K562 (cell line): Measurements from ENCODE around the gene P2RX3. TPM values are rescaled to one million over a fixed set of nuclear protein-coding genes. Genes with fewer than 3 reads are reported as not detected.
A peak's percentile ranks its signal among the peaks of the same experiment; 100 is the strongest.

Experiments used
- ATAC-seq: fragments of 200-7000 bp; cut with Tn5 transposase; 3 replicates; pipeline ENCODE4 v1.9.1; 2020; ENCODE audit warnings: moderate library complexity
- BruUV-seq: library from RNA; stranded (reverse); fragments of 400-500 nt; replicated peaks from 2 replicates; lab custom pipeline; 2021; lab: Mats Ljungman, UMichigan
- CTCF ChIA-PET: fragments of 300-600 bp; formaldehyde crosslinking; extraction: SDS; loops from one replicate; lab custom pipeline; 2021; ENCODE audit warnings: low intra/inter-chr PET ratio; lab: Yijun Ruan, JAX
- POLR2A ChIA-PET: fragments of 300-600, 350-650 bp; sonication (Branson Sonifier 250); formaldehyde crosslinking; extraction: SDS; loops from one replicate; lab custom pipeline; 2021; ENCODE audit warnings: antibody characterized with exemption, inconsistent platforms; lab: Yijun Ruan, JAX
- DNase-seq, 4 experiments: peaks; one replicate each; pipeline versions ENCODE4 v3.0.0 to v3.0.0-alpha.2; 2011 to 2018; ENCODE audit warnings: low spot score in 3 of 4, mixed read lengths in 3 of 4; ENCODE audit errors: extremely low read depth in 1 of 4
- FAIRE-seq: peaks from 2 replicates; lab custom pipeline; 2011; peaks lifted over from hg19 to GRCh38; lab: Jason Lieb, UNC
- H2AFZ ChIP-seq: 2 replicates; pipeline ENCODE4 v1.6.0; 2011; ENCODE audit warnings: low read depth, low read length, control low read depth, inconsistent platforms
- H3K27ac ChIP-seq: fragments of 200-600 bp; 3 replicates; pipeline ENCODE4 v1.8.0; 2011; ENCODE audit warnings: low read depth, mild to moderate bottlenecking, control low read depth, inconsistent platforms, low read length, moderate library complexity, mixed read lengths; ENCODE audit errors: extremely low read depth
- H3K27me3 ChIP-seq, 2 experiments: fragments of 300-600 bp in 1 of 2; 2 replicates in 1 of 2; 3 replicates in 1 of 2; pipeline versions ENCODE4 v1.6.0 to v1.8.0; 2011; ENCODE audit warnings: inconsistent platforms in 2 of 2, low read length in 2 of 2, mild to moderate bottlenecking in 1 of 2, mixed read lengths in 1 of 2, moderate library complexity in 1 of 2; ENCODE audit not compliant: control insufficient read depth in 2 of 2, insufficient read depth in 2 of 2
- H3K36me3 ChIP-seq: fragments of 300-600 bp; 3 replicates; pipeline ENCODE4 v1.8.0; 2011; ENCODE audit warnings: mild to moderate bottlenecking, low read length, inconsistent platforms; ENCODE audit not compliant: control insufficient read depth, insufficient read depth
- H3K4me1 ChIP-seq, 2 experiments: fragments of 200-600 bp in 1 of 2; replicated peaks in 1 of 2; 2 replicates in 1 of 2; 3 replicates in 1 of 2; pipeline versions ENCODE4 v1.5.1 to v1.8.0; 2011; ENCODE audit warnings: inconsistent platforms in 2 of 2, low read length in 2 of 2, mild to moderate bottlenecking in 1 of 2, mixed read lengths in 1 of 2, moderate library complexity in 1 of 2; ENCODE audit not compliant: control insufficient read depth in 2 of 2, insufficient read depth in 2 of 2
- H3K4me2 ChIP-seq: 2 replicates; pipeline ENCODE4 v1.6.1; 2011; ENCODE audit warnings: low read length, control low read depth, inconsistent platforms, mixed read lengths; ENCODE audit not compliant: insufficient read depth
- H3K4me3 ChIP-seq: fragments of 200-600 bp; sonication (generic), shearing (Covaris generic); 2 replicates; pipeline ENCODE4 v1.5.1; 2016; ENCODE audit warnings: control low read depth, inconsistent platforms
- H3K79me2 ChIP-seq: fragments of 200-600 bp; 3 replicates; pipeline ENCODE4 v1.8.0; 2011; ENCODE audit warnings: low read length, inconsistent platforms; ENCODE audit not compliant: control insufficient read depth, insufficient read depth
- H3K9ac ChIP-seq, 2 experiments: 2 replicates each; pipeline versions ENCODE4 v1.6.0 to v1.6.1; 2011; ENCODE audit warnings: low read depth in 2 of 2, low read length in 2 of 2, control low read depth in 1 of 2, inconsistent platforms in 1 of 2, mild to moderate bottlenecking in 1 of 2, mixed read lengths in 1 of 2; ENCODE audit not compliant: insufficient read depth in 1 of 2
- H3K9me1 ChIP-seq: one replicate; pipeline ENCODE4 v1.6.0; 2011; ENCODE audit warnings: inconsistent platforms, mild to moderate bottlenecking, low read length, moderate library complexity; ENCODE audit not compliant: control insufficient read depth, insufficient read depth
- H3K9me3 ChIP-seq: replicated peaks from 2 replicates; pipeline ENCODE4 v1.5.1; 2011; ENCODE audit warnings: low read depth, low read length, inconsistent platforms; ENCODE audit not compliant: control insufficient read depth, insufficient read depth
- H4K20me1 ChIP-seq: replicated peaks from 2 replicates; pipeline ENCODE4 v1.6.1; 2011; ENCODE audit warnings: low read length, inconsistent platforms, mixed read lengths; ENCODE audit not compliant: control insufficient read depth, insufficient read depth
- ELF2 ChIP-seq: fragments of 250-450 bp; sonication (Bioruptor Pico); IDR thresholded peaks from 2 replicates; pipeline ENCODE4 v1.5.0; 2021; ENCODE audit warnings: mild to moderate bottlenecking
- ELK3 ChIP-seq: fragments of 450-650 bp; formaldehyde crosslinking; IDR thresholded peaks from 2 replicates; pipeline ENCODE4 v1.4.0; 2020; ENCODE audit warnings: mild to moderate bottlenecking
- HOXB6 ChIP-seq: fragments of 250-450 bp; sonication (Bioruptor Pico); IDR thresholded peaks from 2 replicates; pipeline ENCODE4 v1.5.1; 2022; ENCODE audit warnings: mild to moderate bottlenecking, borderline replicate concordance
- MCM2 ChIP-seq: fragments of 450-650 bp; IDR thresholded peaks from 2 replicates; pipeline ENCODE4 v1.6.1; 2017; ENCODE audit warnings: low read depth, mild to moderate bottlenecking
- NR2F6 ChIP-seq: fragments of 450-650 bp; formaldehyde crosslinking; IDR thresholded peaks from 2 replicates; pipeline ENCODE4 v1.4.0; 2020; ENCODE audit warnings: mild to moderate bottlenecking
- RAD21 ChIP-seq, 2 experiments: fragments of 250-450 bp in 1 of 2; fragments of 450-650 bp in 1 of 2; sonication (Bioruptor Pico) in 1 of 2; formaldehyde crosslinking in 1 of 2; IDR thresholded peaks in 1 of 2; conservative IDR thresholded peaks in 1 of 2; 2 replicates each; pipeline versions ENCODE4 v1.4.0 to v1.8.0; 2020 to 2022; ENCODE audit warnings: mild to moderate bottlenecking in 2 of 2, moderate library complexity in 1 of 2
- SRF ChIP-seq, 2 experiments: fragments of 250-450, 450-650 bp in 1 of 2; sonication (Bioruptor Pico) in 1 of 2; sonication (generic) in 1 of 2; formaldehyde crosslinking; IDR thresholded peaks; 2 replicates each; pipeline versions ENCODE4 v1.5.0 to v1.5.1; 2020 to 2022; ENCODE audit warnings: mild to moderate bottlenecking in 1 of 2, missing genetic modification reagents in 1 of 2
- ZNF134 ChIP-seq: fragments of 250-450 bp; sonication (Bioruptor Pico); conservative IDR thresholded peaks from 2 replicates; pipeline ENCODE4 v1.4.0; 2020
- ZNF76 ChIP-seq: fragments of 250-450 bp; sonication (Bioruptor Pico); IDR thresholded peaks from 2 replicates; pipeline ENCODE4 v1.4.0; 2020; ENCODE audit warnings: mild to moderate bottlenecking, moderate library complexity, borderline replicate concordance
- WGBS: fragments of 100-300 bp; shearing (Covaris generic); methylation state at CpG from one replicate; pipeline ENCODE4 v1.1.6; 2016; ENCODE audit warnings: low coverage, mixed read lengths; ENCODE audit not compliant: insufficient coverage; ENCODE audit errors: missing lambda C conversion rate; 5-methylcytosine and 5-hydroxymethylcytosine counted together
- in situ Hi-C: fragments of 300-500 bp; cut with MboI; formaldehyde crosslinking; loops from 4 replicates; pipeline ENCODE4 v1.15.0; 2018; ENCODE audit warnings: inconsistent platforms, mixed read lengths
- intact Hi-C: fragments of 100-400 bp; cut with micrococcal nuclease; formaldehyde crosslinking; loops from 2 replicates; pipeline ENCODE4 v1.14.2; 2022
- polyA plus RNA-seq, 8 experiments: library from polyadenylated mRNA; depleted of rRNA in 4 of 8; stranded (reverse) in 5 of 8; unstranded in 3 of 8; fragments of >200 nt; fragmentation: Nextera tagmentation in 2 of 8; fragmentation: Illumina TruSeq in 1 of 8; extraction: Ambion mirVana in 2 of 8; extraction: Trizol in 1 of 8; gene quantifications; 2 replicates each; pipeline versions ENCODE4 v1.2.1 to v1.2.3, GENCODE V29; 2011 to 2014; ENCODE audit warnings: inconsistent platforms in 1 of 8, missing spikeins in 1 of 8
- total RNA-seq, 7 experiments: library from RNA; depleted of rRNA in 6 of 7; stranded (reverse); fragments of >200 nt in 6 of 7; fragmentation: Illumina TruSeq in 2 of 7; extraction: Trizol in 2 of 7; gene quantifications; 2 replicates each; pipeline versions ENCODE4 v1.2.1 to v1.2.3, GENCODE V29; 2011 to 2021; ENCODE audit warnings: low replicate concordance in 1 of 7

The P2RX3 gene
- total and polyA plus RNA-seq, 9 of the 15 experiments (the other 6 are each of a cell fraction or from before 2014, with no cell fraction given) = not detected

- Histone ChIP-seq H3K4me3 (no peak overlapping the region), H3K4me2 (no peak overlapping the region), H3K79me2 (peaks cover 40% of the 10 kb centered on the region), H3K27me3 (no peaks in the 10 kb centered on the region), H3K9me1 (no peaks in the 10 kb centered on the region), H3K9me3 (no peaks in the 10 kb centered on the region)
- ATAC-seq (no peak), FAIRE-seq (no peak)
- in situ Hi-C loops = no loop called here
- intact Hi-C loops = no loop called here
- TF ChIP-seq RAD21 (CRISPR knock-in tag; conservative IDR thresholded peaks at IDR 0.05 in 1 of 2, IDR thresholded peaks at IDR 0.05 in 1 of 2) (no peak), MCM2 (no peak), SRF (CRISPR knock-in tag; IDR thresholded peaks at IDR 0.05) (no peak), HOXB6 (CRISPR knock-in tag) (no peak), NR2F6 (CRISPR knock-in tag) (no peak), ZNF134 (CRISPR knock-in tag) (no peak), ELF2 (CRISPR knock-in tag) (no peak), ELK3 (CRISPR knock-in tag) (no peak), ZNF76 (CRISPR knock-in tag) (no peak)
- TF ChIP-seq, all 486 proteins: peak for 0
- POLR2A ChIA-PET = interaction anchor here (1.3 kb wide), 1 partner anchor 10 kb away, joined by 3 read pairs; no protein-coding TSS in a partner anchor
- DNase-seq = no peak
- Histone ChIP-seq H4K20me1 (no peaks in the 10 kb centered on the region; the same call in 1 of the 2 replicates), H3K4me1 (peaks cover 10 to 19% of the 10 kb centered on the region in 2 experiments; a peak in 4 of 5 replicates), H3K36me3 (peaks cover 80% of the 10 kb centered on the region), H2AFZ (no peak overlapping the region), H3K27ac (no peak overlapping the region), H3K9ac (peak overlapping the region in 1 of 2 experiments; percentile 59; a peak in 1 of 4 replicates)
- 97% methylated on average over 13 of the region's 14 CpGs for WGBS
- CTCF ChIA-PET = no interaction called here
- BruUV-seq = no TSS peak
Observed at GRCh38 chr11:57331720-57332119, 6.4 kb upstream of the P2RX3 start.
